PC-3 (cell line): ENCODE results near the gene SH3PXD2A. TPM values are rescaled to one million over a fixed set of nuclear protein-coding genes. Genes with fewer than 3 reads are reported as not detected.

ENCODE experiments used
- ATAC-seq: fragments of 200-7000 bp; cut with Tn5 transposase; 2 replicates; pipeline ENCODE4 v1.9.1; 2020; ENCODE audit warnings: mild to moderate bottlenecking, moderate library complexity
- BruUV-seq: library from RNA; stranded (reverse); fragments of 400-500 nt; replicated peaks from 2 replicates; lab custom pipeline; 2021; lab: Mats Ljungman, UMichigan
- CTCF ChIA-PET: fragments of 300-600 bp; sonication (Branson Sonifier 250); formaldehyde crosslinking; loops from one replicate; lab custom pipeline; 2022; ENCODE audit warnings: antibody characterized with exemption; lab: Charles Lee
- POLR2A ChIA-PET: fragments of 300-600 bp; sonication (Branson Sonifier 250); formaldehyde crosslinking; loops from one replicate; lab custom pipeline; 2022; ENCODE audit warnings: antibody characterized with exemption; ENCODE audit not compliant: unreplicated experiment; lab: Charles Lee
- DNase-seq: peaks from one replicate; pipeline ENCODE4 v3.0.0-alpha.2; 2015
- H2AFZ ChIP-seq: fragments of 300-600 bp; sonication (generic); 2 replicates; pipeline ENCODE4 v1.6.0; 2016; ENCODE audit warnings: antibody characterized with exemption, low read length
- H3F3A ChIP-seq: fragments of 300-600 bp; sonication (generic); one replicate; pipeline ENCODE4 v1.6.0; 2017; ENCODE audit warnings: antibody characterized with exemption, low read length, control low read depth, mild to moderate bottlenecking; ENCODE audit not compliant: unreplicated experiment
- H3K27ac ChIP-seq: fragments of 300-600 bp; sonication (generic); 2 replicates; pipeline ENCODE4 v1.5.1; 2016; ENCODE audit warnings: mild to moderate bottlenecking, low read length
- H3K27me3 ChIP-seq: fragments of 300-600 bp; sonication (generic); 2 replicates; pipeline ENCODE4 v1.6.1; 2016; ENCODE audit warnings: low read length, mixed read lengths
- H3K36me3 ChIP-seq: fragments of 300-600 bp; sonication (generic); 2 replicates; pipeline ENCODE4 v1.6.1; 2016; ENCODE audit warnings: low read depth, mixed run types, low read length, mixed read lengths
- H3K4me1 ChIP-seq: fragments of 300-600 bp; sonication (generic); 2 replicates; pipeline ENCODE4 v1.5.1; 2016; ENCODE audit warnings: low read length; ENCODE audit not compliant: insufficient read depth
- H3K4me2 ChIP-seq: fragments of 300-600 bp; sonication (generic); 2 replicates; pipeline ENCODE4 v1.6.0; 2016; ENCODE audit warnings: low read length
- H3K4me3 ChIP-seq: fragments of 300-600 bp; sonication (generic); 2 replicates; pipeline ENCODE4 v1.5.1; 2016; ENCODE audit warnings: mild to moderate bottlenecking, low read length, mixed read lengths
- H3K79me2 ChIP-seq: fragments of 300-600 bp; sonication (generic); 2 replicates; pipeline ENCODE4 v1.6.1; 2017; ENCODE audit warnings: low read length, mixed read lengths
- H3K9ac ChIP-seq: fragments of 300-600 bp; sonication (generic); 2 replicates; pipeline ENCODE4 v1.6.0; 2016; ENCODE audit warnings: mild to moderate bottlenecking, low read length
- H3K9me2 ChIP-seq: fragments of 300-600 bp; sonication (generic); replicated peaks from 2 replicates; pipeline ENCODE4 v1.6.1; 2016; ENCODE audit warnings: mixed run types, low read length, mixed read lengths
- H3K9me3 ChIP-seq: fragments of 300-600 bp; sonication (generic); 2 replicates; pipeline ENCODE4 v1.6.1; 2016; ENCODE audit warnings: low read length, mixed read lengths
- H4K20me1 ChIP-seq: fragments of 300-600 bp; sonication (generic); 2 replicates; pipeline ENCODE4 v1.6.1; 2016; ENCODE audit warnings: low read length, mixed read lengths
- EZH2 ChIP-seq: fragments of 300-600 bp; sonication (generic); IDR thresholded peaks from one replicate; pipeline ENCODE4 v1.6.1; 2017; ENCODE audit warnings: antibody characterized with exemption, mild to moderate bottlenecking, low read length; ENCODE audit not compliant: unreplicated experiment
- EZH2phosphoT487 ChIP-seq: fragments of 300-600 bp; sonication (generic); IDR thresholded peaks from 2 replicates; pipeline ENCODE4 v1.6.1; 2018; ENCODE audit warnings: mild to moderate bottlenecking, antibody characterized with exemption, low read length, borderline replicate concordance
- intact Hi-C: fragments of 100-400 bp; cut with micrococcal nuclease; formaldehyde crosslinking; loops from 2 replicates; pipeline ENCODE4 v1.9.0; 2023
- total RNA-seq: library from RNA; depleted of rRNA; stranded (reverse); fragments of >200 nt; gene quantifications from 2 replicates; pipeline ENCODE4 v1.2.3, GENCODE V29; 2014
- TF ChIP-seq, protein P1 (sequence below): fragments of 300-600 bp; sonication (generic); conservative IDR thresholded peaks from 2 replicates; pipeline ENCODE4 v1.5.1; 2017; ENCODE audit warnings: antibody characterized with exemption, low read depth, mild to moderate bottlenecking, low read length

Gene SH3PXD2A
- total RNA-seq, 1 experiment from 2014 or later, result 3.4 TPM

DNA sequence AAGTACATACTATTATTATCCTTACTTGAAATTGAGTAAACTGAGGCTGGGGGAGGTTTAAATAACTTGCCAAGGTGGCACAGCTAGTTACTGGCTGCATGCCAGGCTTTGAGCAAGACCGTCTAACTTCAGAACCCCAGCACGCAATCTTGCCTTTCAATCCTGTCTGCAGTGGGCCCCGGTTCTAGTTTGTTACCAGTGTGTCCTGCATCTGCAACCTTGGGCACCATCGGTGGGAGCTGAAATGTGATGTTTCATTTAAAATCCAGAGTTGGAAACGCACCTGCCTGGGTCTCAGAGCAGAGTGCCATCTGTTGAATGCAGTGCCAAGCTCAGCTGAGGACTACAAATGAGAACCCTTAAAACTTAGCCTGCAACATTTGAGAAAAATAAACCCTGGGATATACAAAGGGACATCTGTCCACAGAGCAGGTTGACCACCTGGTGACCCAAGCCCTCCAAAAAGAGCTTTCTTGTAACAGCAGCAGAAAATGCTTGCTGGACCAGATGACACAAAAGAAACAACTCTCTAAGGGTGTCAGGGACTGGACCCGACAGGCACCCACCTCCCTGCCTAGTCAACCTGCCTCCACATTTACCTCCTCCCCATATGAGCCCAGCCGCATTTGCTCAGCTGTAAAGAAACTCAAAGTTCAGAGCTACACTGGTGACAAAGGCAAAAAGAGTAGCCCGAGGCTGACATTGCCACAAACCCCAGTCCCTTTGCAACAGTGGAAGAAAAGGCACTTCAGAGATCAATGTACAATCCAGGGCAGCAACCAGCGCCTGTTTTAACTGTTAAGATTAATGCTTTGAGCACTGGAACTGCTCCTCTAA lies 1.7 kb downstream of the SH3PXD2A start:
- Histone ChIP-seq H3K4me1 (peaks cover 29% of the 10 kb centered on the region), H3K4me3 (peak overlapping the region; percentile 74), H3K4me2 (peak overlapping the region; percentile 93), H3K9ac (no peak overlapping the region), H3K27me3 (no peaks in the 10 kb centered on the region), H3K27ac (no peak overlapping the region), H3K79me2 (peaks cover 7% of the 10 kb centered on the region; the same call in 1 of the 2 replicates), H3K9me3 (no peaks in the 10 kb centered on the region), H3K9me2 (no peaks in the 10 kb centered on the region), H2AFZ (no peak overlapping the region), H3K36me3 (no peaks in the 10 kb centered on the region), H3F3A (no peaks in the 10 kb centered on the region), H4K20me1 (no peaks in the 10 kb centered on the region)
- ATAC-seq (no peak), DNase-seq (no peak)
- TSS peak; percentile 25 for BruUV-seq
- intact Hi-C loops, result no loop called here
- TF ChIP-seq EZH2phosphoT487 (no peak), EZH2 (no peak)
- TF ChIP-seq, protein P1, sequence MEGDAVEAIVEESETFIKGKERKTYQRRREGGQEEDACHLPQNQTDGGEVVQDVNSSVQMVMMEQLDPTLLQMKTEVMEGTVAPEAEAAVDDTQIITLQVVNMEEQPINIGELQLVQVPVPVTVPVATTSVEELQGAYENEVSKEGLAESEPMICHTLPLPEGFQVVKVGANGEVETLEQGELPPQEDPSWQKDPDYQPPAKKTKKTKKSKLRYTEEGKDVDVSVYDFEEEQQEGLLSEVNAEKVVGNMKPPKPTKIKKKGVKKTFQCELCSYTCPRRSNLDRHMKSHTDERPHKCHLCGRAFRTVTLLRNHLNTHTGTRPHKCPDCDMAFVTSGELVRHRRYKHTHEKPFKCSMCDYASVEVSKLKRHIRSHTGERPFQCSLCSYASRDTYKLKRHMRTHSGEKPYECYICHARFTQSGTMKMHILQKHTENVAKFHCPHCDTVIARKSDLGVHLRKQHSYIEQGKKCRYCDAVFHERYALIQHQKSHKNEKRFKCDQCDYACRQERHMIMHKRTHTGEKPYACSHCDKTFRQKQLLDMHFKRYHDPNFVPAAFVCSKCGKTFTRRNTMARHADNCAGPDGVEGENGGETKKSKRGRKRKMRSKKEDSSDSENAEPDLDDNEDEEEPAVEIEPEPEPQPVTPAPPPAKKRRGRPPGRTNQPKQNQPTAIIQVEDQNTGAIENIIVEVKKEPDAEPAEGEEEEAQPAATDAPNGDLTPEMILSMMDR, result no peak
- POLR2A ChIA-PET, result no interaction called here
- CTCF ChIA-PET, result no interaction called here

DNA sequence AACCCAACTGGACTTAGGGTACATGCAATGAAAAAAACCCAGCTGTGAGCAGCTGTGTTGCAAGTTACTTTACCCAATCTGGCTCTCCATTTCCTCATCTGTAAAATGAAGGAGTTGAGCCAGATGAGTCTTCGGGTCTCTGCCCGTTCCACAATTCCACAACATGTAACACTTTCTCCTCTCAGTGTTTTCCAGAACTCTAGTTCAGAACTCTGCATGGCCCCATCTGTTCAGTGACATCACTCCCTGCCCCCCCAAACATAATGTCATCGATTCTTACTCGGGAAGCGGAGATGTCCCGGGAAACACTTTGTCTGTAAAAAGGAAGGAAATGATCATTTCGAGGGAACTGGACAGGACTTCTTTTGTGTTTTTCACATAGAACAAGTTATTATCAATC lies 2.5 kb downstream of the SH3PXD2A start:
- H3K4me3 ChIP-seq, result no peak overlapping the region
- ATAC-seq (no peak), DNase-seq (no peak)
- peaks cover 29% of the 10 kb centered on the region for H3K4me1 ChIP-seq
- no peak for TF ChIP-seq EZH2
- TF ChIP-seq, protein P1, result no peak
- TF ChIP-seq EZH2phosphoT487, result no peak
- H3K9ac ChIP-seq, result no peak overlapping the region
- no peaks in the 10 kb centered on the region for H3K9me2 ChIP-seq
- no peaks in the 10 kb centered on the region for H3K9me3 ChIP-seq
- ChIA-PET POLR2A (no interaction called here), CTCF (no interaction called here)
- H2AFZ ChIP-seq, result no peak overlapping the region
- H3K27me3 ChIP-seq, result no peaks in the 10 kb centered on the region
- no TSS peak for BruUV-seq
- no peak overlapping the region for H3K27ac ChIP-seq
- peaks cover 7% of the 10 kb centered on the region; the same call in 1 of the 2 replicates for H3K79me2 ChIP-seq
- H3F3A ChIP-seq, result no peaks in the 10 kb centered on the region
- H3K4me2 ChIP-seq, result no peak overlapping the region
- no peaks in the 10 kb centered on the region for H3K36me3 ChIP-seq
- intact Hi-C loops, result no loop called here
- no peaks in the 10 kb centered on the region for H4K20me1 ChIP-seq

DNA sequence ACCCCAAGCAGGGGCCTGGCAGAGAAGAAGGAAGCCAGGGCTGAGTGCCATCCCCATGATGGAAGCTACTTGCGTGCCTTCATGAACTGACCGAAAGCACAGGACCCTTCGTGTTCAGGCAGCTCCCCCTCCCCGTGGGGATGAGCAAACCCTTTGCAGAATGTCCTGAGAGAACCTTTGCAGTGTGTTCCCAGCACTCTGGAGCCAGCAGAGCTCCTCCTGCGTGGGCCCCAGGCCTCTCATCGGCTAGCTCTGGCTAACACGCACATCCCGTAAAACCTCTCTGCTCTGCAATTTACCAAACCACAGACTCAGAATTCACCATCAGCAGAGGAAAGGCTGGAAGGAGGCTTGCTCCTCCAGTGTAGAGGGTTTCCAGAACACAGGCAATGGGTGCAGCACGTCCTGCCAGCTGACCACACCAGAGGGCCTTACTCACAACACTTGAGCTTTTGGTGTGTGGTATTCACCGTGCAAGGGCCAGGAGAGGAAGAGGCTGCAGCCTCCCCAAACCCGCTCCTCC lies 3.1 kb downstream of the SH3PXD2A start:
- H3F3A ChIP-seq, result no peaks in the 10 kb centered on the region
- H3K27me3 ChIP-seq, result no peaks in the 10 kb centered on the region
- no peaks in the 10 kb centered on the region for H3K9me2 ChIP-seq
- no peaks in the 10 kb centered on the region for H3K9me3 ChIP-seq
- no peaks in the 10 kb centered on the region for H4K20me1 ChIP-seq
- ChIA-PET POLR2A (interaction anchor here (0.7 kb wide), 1 partner anchor 55 kb away, joined by 6 read pairs; no protein-coding TSS in a partner anchor), CTCF (no interaction called here)
- DNase-seq (no peak), ATAC-seq (no peak)
- no peak for TF ChIP-seq EZH2phosphoT487
- TF ChIP-seq, protein P1, result no peak
- no peak for TF ChIP-seq EZH2
- H3K79me2 ChIP-seq, result peaks cover 7% of the 10 kb centered on the region; the same call in 1 of the 2 replicates
- H3K9ac ChIP-seq, result no peak overlapping the region
- intact Hi-C loops, result no loop called here
- peaks cover 29% of the 10 kb centered on the region for H3K4me1 ChIP-seq
- H3K4me2 ChIP-seq, result no peak overlapping the region
- BruUV-seq, result no TSS peak
- no peaks in the 10 kb centered on the region for H3K36me3 ChIP-seq
- no peak overlapping the region for H3K4me3 ChIP-seq
- no peak overlapping the region for H2AFZ ChIP-seq
- no peak overlapping the region for H3K27ac ChIP-seq
